Effector memory CD4-positive, alpha-beta T cell (primary cell): Measurements from ENCODE around the gene ANKRD33.

Experiments
- DNase-seq, 3 donors: peaks; one replicate each; pipeline ENCODE4 v3.0.0-alpha.2; 2020
- H3K27ac ChIP-seq: 2 replicates; pipeline ENCODE4 v1.7.0; 2013; ENCODE audit warnings: mild to moderate bottlenecking, low read length, moderate library complexity; ENCODE audit not compliant: insufficient read depth, poor library complexity, severe bottlenecking
- H3K27me3 ChIP-seq: replicated peaks from 2 replicates; pipeline ENCODE4 v1.7.0; 2013; ENCODE audit warnings: mild to moderate bottlenecking, low read length; ENCODE audit not compliant: insufficient read depth, control insufficient read depth, poor library complexity, severe bottlenecking
- H3K36me3 ChIP-seq: 2 replicates; pipeline ENCODE4 v1.7.0; 2013; ENCODE audit warnings: mild to moderate bottlenecking, low read length, moderate library complexity; ENCODE audit not compliant: control insufficient read depth, insufficient read depth
- H3K4me1 ChIP-seq: 2 replicates; pipeline ENCODE4 v1.7.0; 2013; ENCODE audit warnings: low read length, mild to moderate bottlenecking; ENCODE audit not compliant: control insufficient read depth, insufficient read depth, poor library complexity, severe bottlenecking
- H3K4me3 ChIP-seq: 2 replicates; pipeline ENCODE4 v1.7.0; 2013; ENCODE audit warnings: low read length, low read depth, mild to moderate bottlenecking; ENCODE audit not compliant: insufficient read depth, poor library complexity, severe bottlenecking
- H3K9me3 ChIP-seq: 2 replicates; pipeline ENCODE4 v1.7.0; 2013; ENCODE audit warnings: mild to moderate bottlenecking, low read length, moderate library complexity; ENCODE audit not compliant: control insufficient read depth

The ANKRD33 gene

GRCh38 chr12:51901121-51901817 is 13.4 kb downstream of the ANKRD33 start:
- H3K27me3 ChIP-seq: no peaks in the 10 kb centered on the region
- H3K36me3 ChIP-seq: no peaks in the 10 kb centered on the region
- no peaks in the 10 kb centered on the region for H3K4me1 ChIP-seq
- H3K9me3 ChIP-seq: no peaks in the 10 kb centered on the region
- DNase-seq: no peak
- H3K4me3 ChIP-seq: no peak overlapping the region
- no peak overlapping the region for H3K27ac ChIP-seq

GRCh38 chr12:51901881-51902280 is 14.0 kb downstream of the ANKRD33 start:
- DNase-seq: no peak
- no peak overlapping the region for H3K4me3 ChIP-seq

GRCh38 chr12:51904951-51905470 is 17.1 kb downstream of the ANKRD33 start:
- H3K9me3 ChIP-seq: no peaks in the 10 kb centered on the region
- H3K27ac ChIP-seq: no peak overlapping the region
- H3K4me1 ChIP-seq: peaks cover 2% of the 10 kb centered on the region
- H3K36me3 ChIP-seq: no peaks in the 10 kb centered on the region
- H3K4me3 ChIP-seq: no peak overlapping the region
- DNase-seq: no peak
- H3K27me3 ChIP-seq: peaks cover 4% of the 10 kb centered on the region

More at GRCh38 chr12:51901881-51902280, 14.0 kb downstream of the ANKRD33 start:
- Histone ChIP-seq H3K27ac (no peak overlapping the region), H3K4me1 (peaks cover under 1% of the 10 kb centered on the region), H3K36me3 (no peaks in the 10 kb centered on the region), H3K27me3 (peaks cover under 1% of the 10 kb centered on the region), H3K9me3 (no peaks in the 10 kb centered on the region)

- Histone ChIP-seq H3K27ac (no peak overlapping the region), H3K4me1 (peaks cover 2% of the 10 kb centered on the region), H3K36me3 (no peaks in the 10 kb centered on the region), H3K9me3 (no peaks in the 10 kb centered on the region), H3K27me3 (peaks cover 4% of the 10 kb centered on the region), H3K4me3 (no peak overlapping the region)
- no peak for DNase-seq
These were observed 17.8 kb downstream of the ANKRD33 start for GRCh38 chr12:51905471-51906429.

- Histone ChIP-seq H3K36me3 (no peaks in the 10 kb centered on the region), H3K27ac (no peak overlapping the region), H3K9me3 (no peaks in the 10 kb centered on the region), H3K4me3 (no peak overlapping the region), H3K4me1 (peaks cover 2% of the 10 kb centered on the region), H3K27me3 (peaks cover 4% of the 10 kb centered on the region)
- no peak for DNase-seq
These were observed 18.7 kb downstream of the ANKRD33 start for GRCh38 chr12:51906430-51907082.

- no peak within 1 kb of the TSS for H3K27ac ChIP-seq
- no peaks in the 10 kb centered on the region for H3K36me3 ChIP-seq
- H3K4me3 ChIP-seq: no peak within 1 kb of the TSS
- DNase-seq: no peak
- no peaks in the 10 kb centered on the region for H3K9me3 ChIP-seq
- peaks cover 2% of the 10 kb centered on the region for H3K4me1 ChIP-seq
- peaks cover 4% of the 10 kb centered on the region for H3K27me3 ChIP-seq
These were observed 19.4 kb downstream of the ANKRD33 start, which contains the start of gene ACVRL1 for GRCh38 chr12:51907083-51907855. Gene ACVRL1 (plus strand): TSS chr12:51907504. CDS start chr12:51912475, 4,971 bp downstream.

GRCh38 chr12:51907856-51908425 is 20.0 kb downstream of the ANKRD33 start:
- Histone ChIP-seq H3K27ac (no peak overlapping the region), H3K36me3 (no peaks in the 10 kb centered on the region), H3K4me3 (no peak overlapping the region), H3K27me3 (peaks cover 4% of the 10 kb centered on the region), H3K4me1 (peaks cover 2% of the 10 kb centered on the region), H3K9me3 (no peaks in the 10 kb centered on the region)
- DNase-seq: no peak

GRCh38 chr12:51908876-51909592 is 21.1 kb downstream of the ANKRD33 start:
- Histone ChIP-seq H3K36me3 (no peaks in the 10 kb centered on the region), H3K27me3 (peaks cover 4% of the 10 kb centered on the region), H3K4me1 (peaks cover 2% of the 10 kb centered on the region), H3K9me3 (no peaks in the 10 kb centered on the region), H3K27ac (no peak overlapping the region), H3K4me3 (no peak overlapping the region)
- DNase-seq: no peak
